Hematopoietic multipotent progenitor cell treated with erythropoietin and hydrocortisone succinate and interleukin-3 and kit ligand, for 4 days (in vitro differentiated cells): ENCODE results near the gene PRCC.

Experiments
- DNase-seq: peaks from one replicate; pipeline ENCODE4 v3.0.0-alpha.2; 2015

Gene PRCC

GRCh38 chr1:156765666-156766065, 1.7 kb upstream of the PRCC start:
- DNase-seq, result no peak

- DNase-seq, result no peak
Observed at GRCh38 chr1:156766298-156767100, 836 bp upstream of the PRCC start.

GRCh38 chr1:156767879-156768604, 707 bp downstream of the PRCC start:
- DNase-seq, result no peak

- DNase-seq, result no peak
Observed at GRCh38 chr1:156768610-156769295, 1.4 kb downstream of the PRCC start.

- DNase-seq, result no peak
Observed at GRCh38 chr1:156772222-156772621, 4.9 kb downstream of the PRCC start.

GRCh38 chr1:156772728-156773497, 5.6 kb downstream of the PRCC start:
- peak; percentile 76 for DNase-seq

GRCh38 chr1:156773607-156774006, 6.3 kb downstream of the PRCC start:
- DNase-seq, result no peak

GRCh38 chr1:156775799-156776198, 8.5 kb downstream of the PRCC start:
- no peak for DNase-seq

GRCh38 chr1:156776942-156777341, 9.6 kb downstream of the PRCC start:
- DNase-seq, result no peak

GRCh38 chr1:156777573-156777972, 10.2 kb downstream of the PRCC start:
- no peak for DNase-seq

- DNase-seq, result no peak
Observed at GRCh38 chr1:156781585-156782186, 14.4 kb downstream of the PRCC start.

GRCh38 chr1:156785458-156785857, 18.1 kb downstream of the PRCC start:
- no peak for DNase-seq

GRCh38 chr1:156786640-156787039, 19.3 kb downstream of the PRCC start:
- peak; percentile 72 for DNase-seq

GRCh38 chr1:156788136-156788535, 20.8 kb downstream of the PRCC start:
- no peak for DNase-seq

- no peak for DNase-seq
Observed at GRCh38 chr1:156789621-156790318, 22.4 kb downstream of the PRCC start.

GRCh38 chr1:156794506-156795373, 27.4 kb downstream of the PRCC start:
- DNase-seq, result peak; percentile 43

- no peak for DNase-seq
Observed at GRCh38 chr1:156795374-156795733, 28.0 kb downstream of the PRCC start.

GRCh38 chr1:156795787-156796186, 28.5 kb downstream of the PRCC start:
- DNase-seq, result peak; percentile 29

GRCh38 chr1:156796340-156797097, 29.2 kb downstream of the PRCC start:
- DNase-seq, result no peak
